Fibroblast of skin of left biceps (primary cell): Measurements from ENCODE around the gene PPP1R13L.
"Not testable (repeated sequence)": the region's sequence is repeated elsewhere in the genome, so short reads cannot be mapped to it uniquely, and the experiment has no call there.

Experiments
- DNase-seq, 2 experiments: peaks; one replicate each; pipeline ENCODE4 v3.0.0-alpha.2; 2013; ENCODE audit warnings: low read depth in 2 of 2

The PPP1R13L gene

DNA sequence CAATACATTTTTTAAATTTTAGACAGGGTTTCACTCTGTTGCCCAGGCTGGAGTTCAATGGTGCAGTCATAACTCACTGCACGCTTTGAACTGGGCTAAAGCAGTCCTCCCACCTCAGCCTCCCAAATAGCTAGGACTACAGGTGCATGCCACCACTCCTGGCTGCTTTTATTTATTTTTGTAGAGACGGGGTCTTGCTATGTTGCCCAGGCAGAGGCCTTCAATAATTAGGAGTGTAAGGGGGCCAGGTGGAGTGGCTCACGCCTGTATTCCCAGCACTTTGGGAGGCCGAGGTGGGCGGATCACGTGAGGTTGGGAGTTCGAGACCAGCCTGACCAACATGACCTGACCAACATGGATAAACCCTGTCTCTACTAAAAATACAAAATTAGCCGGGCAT lies 27.7 kb upstream of the PPP1R13L start:
- DNase-seq: not testable (repeated sequence)

DNA sequence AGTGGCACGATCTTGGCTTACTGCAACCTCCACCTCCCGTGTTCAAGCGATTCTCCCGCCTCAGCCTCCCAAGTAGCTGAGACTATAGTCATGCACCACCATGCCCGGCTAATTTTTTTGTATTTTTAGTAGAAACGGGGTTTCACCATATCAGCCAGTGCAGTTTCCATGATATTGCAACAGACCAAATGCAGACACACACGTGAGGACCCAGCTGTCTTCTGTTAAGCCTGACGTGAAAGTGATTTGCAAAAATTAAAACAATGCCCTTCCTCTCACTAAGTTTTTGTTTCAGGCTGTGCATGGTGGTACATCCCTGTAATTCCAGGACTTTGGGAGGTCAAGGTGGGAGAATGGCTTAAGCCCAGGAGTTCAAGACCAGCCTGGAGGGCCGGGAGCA lies 26.1 kb upstream of the PPP1R13L start:
- peak in 1 of 2 experiments; percentile 51 for DNase-seq

- DNase-seq: not testable (repeated sequence)
These were observed 25.0 kb upstream of the PPP1R13L start for GRCh38 chr19:45429896-45430295.

DNA sequence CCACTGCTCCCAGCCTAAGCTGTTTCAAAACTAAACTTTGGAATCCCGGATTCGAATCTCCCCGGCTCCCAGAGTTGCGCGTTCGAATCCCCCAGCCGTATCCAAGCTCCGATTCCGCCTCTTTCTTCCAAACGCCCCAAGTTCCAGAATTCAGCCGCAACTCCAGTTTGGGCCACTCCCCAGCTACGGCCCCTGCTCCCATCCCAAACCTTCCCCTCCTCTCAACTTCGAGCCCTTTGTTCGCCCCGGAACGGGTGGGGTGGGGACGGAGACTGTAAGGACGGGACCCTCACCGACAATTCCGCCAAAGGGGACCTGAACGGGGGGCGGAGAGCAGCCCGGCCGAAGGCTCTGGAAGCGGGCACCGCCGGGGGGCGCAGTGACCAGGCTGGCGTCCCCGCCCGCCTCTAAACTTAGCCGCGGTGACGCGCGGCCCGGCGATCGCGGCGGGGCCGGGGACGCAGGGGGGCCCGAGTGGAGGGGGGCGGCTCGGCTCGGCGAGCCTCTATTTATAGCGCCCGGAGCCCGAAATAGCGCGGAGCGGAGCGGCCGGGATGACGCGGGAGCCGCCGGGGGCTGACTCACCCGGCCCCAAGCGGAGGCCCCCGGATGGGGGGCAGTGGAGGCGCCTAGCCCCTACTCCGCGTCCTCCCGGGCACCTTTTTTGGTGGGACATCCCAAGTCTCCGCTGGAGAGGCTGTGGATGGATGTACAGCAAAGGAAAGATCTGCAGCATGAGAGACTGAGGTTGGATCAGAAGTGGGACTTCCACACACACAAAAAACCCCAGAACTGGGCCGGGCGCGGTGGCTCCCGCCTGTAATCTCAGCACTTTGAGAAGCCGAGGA lies 23.7 kb upstream of the PPP1R13L start:
- no peak for DNase-seq

DNA sequence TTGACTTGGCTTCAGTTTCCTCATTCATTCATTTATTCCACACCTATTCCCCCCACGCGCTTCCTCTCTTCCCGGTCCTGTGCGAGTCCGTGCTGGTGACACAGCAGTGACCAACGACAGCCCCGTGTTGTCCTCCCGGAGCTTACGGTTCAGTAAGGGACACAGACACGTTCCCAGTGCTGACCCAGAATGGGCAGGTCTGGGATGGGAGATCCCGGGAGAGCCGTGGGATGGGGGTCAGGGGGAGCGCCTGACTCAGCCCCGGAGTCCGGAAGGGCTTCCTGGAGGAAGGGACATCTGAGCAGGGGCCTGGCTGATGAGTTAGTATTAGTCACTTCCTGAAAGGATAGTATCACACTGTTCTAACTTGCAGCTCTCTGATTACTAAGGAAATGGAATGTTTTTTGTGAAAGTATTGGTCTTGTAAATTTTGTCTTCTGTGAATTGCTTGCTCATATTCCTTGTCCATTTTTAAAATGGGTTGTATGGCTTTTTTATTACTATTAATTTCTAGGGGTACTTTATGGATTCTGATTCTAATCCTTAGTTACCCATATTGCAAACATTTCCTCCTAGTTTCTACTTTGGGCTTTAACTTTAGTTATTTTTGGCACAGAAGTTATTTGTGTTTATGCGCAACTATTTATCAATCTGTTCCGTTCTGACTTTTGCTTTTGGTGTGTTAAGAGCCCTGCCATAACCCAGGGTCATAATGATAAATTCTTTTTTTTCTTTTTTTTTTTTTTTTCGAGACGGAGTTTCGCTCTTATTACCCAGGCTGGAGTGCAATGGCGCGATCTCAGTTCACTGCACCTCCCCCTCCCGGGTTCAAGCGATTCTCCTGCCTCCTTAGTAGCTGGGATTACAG lies 19.6 kb upstream of the PPP1R13L start:
- DNase-seq: peak in 1 of 2 experiments; percentile 76

DNA sequence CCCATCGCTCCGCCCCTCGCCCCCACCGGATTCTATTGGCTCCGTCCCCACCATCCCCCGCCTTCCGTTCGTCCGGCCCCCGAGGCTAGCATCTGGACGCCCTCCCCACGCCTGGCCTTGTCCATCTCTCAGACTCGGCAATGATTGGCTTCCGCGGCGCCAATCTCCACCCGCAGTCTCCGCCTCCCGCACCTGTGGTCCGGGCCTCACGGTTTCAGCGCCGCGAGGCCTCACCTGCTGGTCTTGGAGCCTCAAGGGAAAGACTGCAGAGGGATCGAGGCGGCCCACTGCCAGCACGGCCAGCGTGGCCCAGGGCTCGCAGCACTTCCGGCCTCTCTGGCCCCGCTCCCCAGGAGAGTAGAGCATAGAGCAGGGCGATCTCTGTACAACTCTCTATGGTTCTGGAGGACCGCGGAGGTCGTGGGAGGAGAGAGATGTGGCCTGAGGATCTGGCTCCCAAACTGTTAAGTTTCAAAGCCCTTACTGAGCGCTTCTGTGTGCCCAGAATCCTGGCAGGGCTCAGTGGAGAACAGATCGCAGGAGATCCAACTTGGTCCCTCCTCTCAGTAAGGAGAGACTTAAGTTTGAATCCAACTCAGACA lies 18.8 kb upstream of the PPP1R13L start, which contains the start of gene ERCC1:
Gene ERCC1, minus strand, starts transcription at position 329 of the 602 bp plus-strand sequence. CDS start 543 bp downstream, outside the sequence.
- peak; percentile 86 for DNase-seq

DNA sequence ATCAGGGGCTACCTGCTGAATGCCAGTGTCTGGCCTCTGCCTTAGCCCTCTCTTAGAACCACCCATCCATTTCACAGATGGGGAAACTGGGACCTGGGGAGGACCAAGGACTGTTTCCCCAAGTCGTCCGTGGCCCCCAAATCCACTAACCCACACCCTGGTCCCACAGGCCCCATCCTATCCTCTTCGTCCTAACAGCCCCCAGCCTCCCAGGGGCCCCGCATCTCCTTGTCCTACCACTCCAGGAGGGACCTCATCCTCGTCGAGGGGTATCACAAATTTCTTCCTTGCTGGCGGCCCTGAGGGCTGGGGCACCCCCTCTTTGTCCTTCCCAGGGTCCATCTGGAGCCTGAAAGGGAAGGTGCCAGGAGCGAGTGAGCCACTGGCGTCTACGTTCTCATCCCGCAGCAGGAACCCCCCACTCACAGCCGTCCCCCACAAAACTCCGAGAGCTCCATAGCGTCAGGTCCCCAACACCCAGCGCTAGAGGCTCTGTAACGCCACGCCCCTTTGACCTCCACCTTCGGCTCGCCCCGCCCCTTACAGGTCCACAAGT lies 18.2 kb upstream of the PPP1R13L start:
- no peak for DNase-seq

DNA sequence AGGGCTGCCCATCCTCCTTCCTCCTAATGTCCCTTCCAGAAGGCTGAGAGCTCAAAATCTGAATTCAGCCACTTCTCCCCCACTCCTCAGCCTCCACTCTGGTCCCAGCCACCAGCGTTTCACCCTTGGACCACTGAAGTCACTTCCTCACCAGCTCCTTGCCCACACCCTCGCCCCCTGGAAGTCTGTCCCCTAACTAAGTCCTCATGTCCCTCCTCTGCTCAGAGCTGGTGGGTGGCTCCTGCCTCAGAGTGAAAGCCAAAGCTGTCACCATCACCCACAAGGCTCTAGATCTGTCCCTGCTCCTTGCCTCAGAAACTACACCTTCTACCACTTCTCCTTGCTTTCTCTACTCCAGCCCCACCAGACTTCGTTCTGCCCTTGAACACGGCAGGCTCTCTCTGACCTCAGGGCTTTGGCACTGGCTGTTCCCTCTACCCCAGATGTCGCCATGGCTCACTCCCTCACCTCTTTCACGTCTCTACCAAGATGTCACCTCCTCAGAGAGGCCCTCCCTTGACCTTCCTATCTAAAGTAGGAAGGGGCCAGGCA lies 17.2 kb upstream of the PPP1R13L start:
- DNase-seq: no peak

GRCh38 chr19:45420871-45421270 lies 16.0 kb upstream of the PPP1R13L start:
- no peak for DNase-seq

- DNase-seq: no peak
These were observed 15.5 kb upstream of the PPP1R13L start for GRCh38 chr19:45420356-45420755.

- no peak for DNase-seq
These were observed 15.0 kb upstream of the PPP1R13L start for GRCh38 chr19:45419895-45420294.

DNA sequence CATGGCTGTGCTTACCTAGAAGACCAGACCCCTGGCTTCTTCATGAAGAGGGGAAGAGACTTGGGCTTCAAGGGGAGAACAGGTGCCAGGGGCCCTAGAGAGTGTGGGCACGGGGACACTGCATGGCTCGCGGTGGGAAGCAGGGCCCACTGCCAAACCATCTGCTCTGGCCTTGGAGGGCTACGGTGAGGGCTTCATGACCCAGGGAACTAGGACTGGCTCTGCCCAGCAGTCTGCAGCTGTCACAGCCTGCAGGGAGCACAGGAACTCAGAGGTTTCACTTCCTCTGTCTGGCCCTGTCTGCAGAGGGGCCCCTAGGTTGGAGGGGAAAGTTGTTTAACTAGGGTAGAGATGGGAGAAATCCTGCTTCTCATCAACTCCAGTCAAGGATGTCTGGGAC lies 14.5 kb upstream of the PPP1R13L start:
- no peak for DNase-seq

GRCh38 chr19:45418802-45419201 lies 13.9 kb upstream of the PPP1R13L start:
- no peak for DNase-seq

- DNase-seq: no peak
These were observed 12.3 kb upstream of the PPP1R13L start for GRCh38 chr19:45417151-45417550.

- DNase-seq: no peak
These were observed 9.6 kb upstream of the PPP1R13L start for GRCh38 chr19:45414468-45414867.

DNA sequence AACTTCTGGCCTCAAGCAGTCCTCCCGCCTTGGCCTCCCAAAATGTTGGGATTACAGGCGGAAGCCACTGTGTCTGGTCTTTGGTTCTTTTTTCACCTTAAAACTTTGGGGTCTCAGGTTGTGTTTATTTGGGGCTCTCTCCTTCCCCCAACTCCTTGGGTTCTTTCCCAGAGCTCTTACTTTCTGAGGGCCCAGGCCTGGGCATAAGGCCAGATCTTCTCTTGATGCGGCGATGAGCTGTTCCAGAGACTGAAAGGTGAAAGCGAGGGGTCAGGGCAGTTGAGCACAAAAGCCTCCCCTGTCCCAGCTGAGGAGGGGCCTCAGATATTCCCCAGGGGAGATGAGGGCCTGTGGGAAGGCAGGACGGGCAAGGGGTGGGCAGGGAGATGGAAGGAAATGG lies 8.6 kb upstream of the PPP1R13L start:
- DNase-seq: no peak

GRCh38 chr19:45410330-45410729 lies 5.5 kb upstream of the PPP1R13L start:
- DNase-seq: not testable (repeated sequence)

- DNase-seq: no peak
These were observed 4.7 kb upstream of the PPP1R13L start for GRCh38 chr19:45409557-45409920.

DNA sequence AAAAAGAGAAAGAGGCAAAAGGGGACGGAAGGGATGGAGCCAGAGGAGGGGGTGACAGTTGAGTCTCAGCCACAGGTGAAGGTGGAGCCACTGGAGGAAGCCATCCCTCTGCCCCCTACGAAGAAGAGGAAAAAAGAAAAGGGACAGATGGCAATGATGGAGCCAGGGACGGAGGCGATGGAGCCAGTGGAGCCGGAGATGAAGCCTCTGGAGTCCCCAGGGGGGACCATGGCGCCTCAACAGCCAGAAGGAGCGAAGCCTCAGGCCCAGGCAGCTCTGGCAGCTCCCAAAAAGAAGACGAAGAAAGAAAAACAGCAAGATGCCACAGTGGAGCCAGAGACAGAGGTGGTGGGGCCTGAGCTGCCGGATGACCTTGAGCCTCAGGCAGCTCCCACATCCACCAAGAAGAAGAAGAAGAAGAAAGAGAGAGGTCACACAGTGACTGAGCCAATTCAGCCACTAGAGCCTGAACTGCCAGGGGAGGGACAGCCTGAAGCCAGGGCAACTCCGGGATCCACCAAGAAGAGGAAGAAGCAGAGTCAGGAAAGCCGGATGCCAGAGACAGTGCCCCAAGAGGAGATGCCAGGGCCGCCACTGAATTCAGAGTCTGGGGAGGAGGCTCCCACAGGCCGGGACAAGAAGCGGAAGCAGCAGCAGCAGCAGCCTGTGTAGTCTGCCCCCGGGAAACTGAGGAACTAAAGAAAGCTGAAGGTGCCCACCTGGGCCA lies 4.1 kb upstream of the PPP1R13L start:
- DNase-seq: no peak

DNA sequence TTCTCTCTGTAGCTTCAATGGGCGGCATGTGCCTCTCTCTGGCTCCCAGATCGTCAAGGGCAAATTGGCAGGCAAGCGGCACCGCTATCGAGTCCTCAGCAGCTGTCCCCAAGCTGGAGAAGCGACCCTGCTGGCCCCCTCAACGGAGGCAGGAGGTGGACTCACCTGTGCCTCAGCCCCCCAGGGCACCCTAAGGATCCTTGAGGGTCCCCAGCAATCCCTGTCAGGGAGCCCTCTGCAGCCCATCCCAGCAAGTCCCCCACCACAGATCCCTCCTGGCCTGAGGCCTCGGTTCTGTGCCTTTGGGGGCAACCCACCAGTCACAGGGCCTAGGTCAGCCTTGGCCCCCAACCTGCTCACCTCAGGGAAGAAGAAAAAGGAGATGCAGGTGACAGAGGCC lies 3.3 kb upstream of the PPP1R13L start:
- no peak for DNase-seq

- not testable (repeated sequence) for DNase-seq
These were observed 2.7 kb upstream of the PPP1R13L start for GRCh38 chr19:45407585-45407984.
